Activated CD4-positive, CD25-positive, alpha-beta regulatory T cell treated with anti-CD3 and anti-CD28 coated beads, Interleukin-2, amount 50 U/mL, for 72 hours (primary cell): Measurements from ENCODE around the gene UNC5C.

ENCODE experiments used
- DNase-seq: peaks from one replicate; pipeline ENCODE4 v3.0.0; 2021

The UNC5C gene

GRCh38 chr4:95446173-95446572, 102.6 kb downstream of the UNC5C start:
- no peak for DNase-seq

GRCh38 chr4:95445251-95445650, 103.5 kb downstream of the UNC5C start:
- no peak for DNase-seq

- DNase-seq: no peak
Observed at GRCh38 chr4:95444812-95445211, 104.0 kb downstream of the UNC5C start.

- no peak for DNase-seq
Observed at GRCh38 chr4:95439896-95440295, 108.9 kb downstream of the UNC5C start.

- DNase-seq: no peak
Observed at GRCh38 chr4:95439071-95439470, 109.7 kb downstream of the UNC5C start.

- DNase-seq: no peak
Observed at GRCh38 chr4:95432466-95432865, 116.3 kb downstream of the UNC5C start.

- no peak for DNase-seq
Observed at GRCh38 chr4:95431678-95432077, 117.1 kb downstream of the UNC5C start.

GRCh38 chr4:95429416-95429815, 119.4 kb downstream of the UNC5C start:
- no peak for DNase-seq

GRCh38 chr4:95428291-95429070, 120.3 kb downstream of the UNC5C start:
- DNase-seq: no peak

- no peak for DNase-seq
Observed at GRCh38 chr4:95426455-95426854, 122.3 kb downstream of the UNC5C start.

- DNase-seq: no peak
Observed at GRCh38 chr4:95422436-95422835, 126.3 kb downstream of the UNC5C start.

GRCh38 chr4:95421869-95422268, 126.9 kb downstream of the UNC5C start:
- no peak for DNase-seq

GRCh38 chr4:95417531-95417930, 131.2 kb downstream of the UNC5C start:
- DNase-seq: no peak

GRCh38 chr4:95415346-95415771, 133.4 kb downstream of the UNC5C start:
- DNase-seq: no peak

GRCh38 chr4:95411371-95412088, 137.2 kb downstream of the UNC5C start:
- DNase-seq: no peak

GRCh38 chr4:95410387-95410977, 138.3 kb downstream of the UNC5C start:
- DNase-seq: no peak

GRCh38 chr4:95409750-95410149, 139.0 kb downstream of the UNC5C start:
- DNase-seq: no peak

- DNase-seq: no peak
Observed at GRCh38 chr4:95409127-95409526, 139.6 kb downstream of the UNC5C start.

- DNase-seq: no peak
Observed at GRCh38 chr4:95402299-95402698, 146.5 kb downstream of the UNC5C start.

- no peak for DNase-seq
Observed at GRCh38 chr4:95398217-95398616, 150.6 kb downstream of the UNC5C start.

- no peak for DNase-seq
Observed at GRCh38 chr4:95394752-95395306, 153.9 kb downstream of the UNC5C start.

GRCh38 chr4:95393821-95394220, 155.0 kb downstream of the UNC5C start:
- no peak for DNase-seq

GRCh38 chr4:95388911-95389310, 159.9 kb downstream of the UNC5C start:
- DNase-seq: no peak

- DNase-seq: no peak
Observed at GRCh38 chr4:95387719-95388118, 161.1 kb downstream of the UNC5C start.
